HG03565 (cell line): Measurements from ENCODE around the gene MYL7.

Source experiments
- ATAC-seq: cut with Tn5 transposase; IDR thresholded peaks from one replicate; pipeline ENCODE4 v1.9.1; 2021; ENCODE audit warnings: mild to moderate bottlenecking, moderate library complexity; ENCODE audit not compliant: unreplicated experiment

The MYL7 gene

DNA sequence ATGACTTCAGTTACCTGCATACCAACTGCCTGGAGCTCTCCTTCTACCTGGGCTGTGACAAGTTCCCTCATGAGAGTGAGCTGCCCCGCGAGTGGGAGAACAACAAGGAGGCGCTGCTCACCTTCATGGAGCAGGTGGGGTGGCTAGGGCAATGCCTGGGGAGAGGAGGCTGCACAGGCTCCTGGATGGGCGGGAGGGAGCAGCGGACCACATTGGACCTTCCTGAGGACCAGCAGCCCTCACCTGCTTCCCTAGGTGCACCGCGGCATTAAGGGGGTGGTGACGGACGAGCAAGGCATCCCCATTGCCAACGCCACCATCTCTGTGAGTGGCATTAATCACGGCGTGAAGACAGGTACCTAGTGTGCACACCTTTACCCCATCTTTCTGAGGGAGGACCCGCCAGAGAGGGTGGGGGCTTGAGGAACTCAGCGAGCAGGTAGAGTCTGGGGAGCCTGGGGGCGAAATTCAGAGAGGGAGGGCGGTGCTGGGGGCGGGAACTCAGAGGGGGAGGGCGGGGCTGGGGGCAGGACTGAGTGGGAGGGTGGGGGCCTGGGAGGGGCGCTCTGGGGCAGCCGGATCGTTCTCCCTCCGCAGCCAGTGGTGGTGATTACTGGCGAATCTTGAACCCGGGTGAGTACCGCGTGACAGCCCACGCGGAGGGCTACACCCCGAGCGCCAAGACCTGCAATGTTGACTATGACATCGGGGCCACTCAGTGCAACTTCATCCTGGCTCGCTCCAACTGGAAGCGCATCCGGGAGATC lies 28.0 kb downstream of the MYL7 start:
- no peak for ATAC-seq

DNA sequence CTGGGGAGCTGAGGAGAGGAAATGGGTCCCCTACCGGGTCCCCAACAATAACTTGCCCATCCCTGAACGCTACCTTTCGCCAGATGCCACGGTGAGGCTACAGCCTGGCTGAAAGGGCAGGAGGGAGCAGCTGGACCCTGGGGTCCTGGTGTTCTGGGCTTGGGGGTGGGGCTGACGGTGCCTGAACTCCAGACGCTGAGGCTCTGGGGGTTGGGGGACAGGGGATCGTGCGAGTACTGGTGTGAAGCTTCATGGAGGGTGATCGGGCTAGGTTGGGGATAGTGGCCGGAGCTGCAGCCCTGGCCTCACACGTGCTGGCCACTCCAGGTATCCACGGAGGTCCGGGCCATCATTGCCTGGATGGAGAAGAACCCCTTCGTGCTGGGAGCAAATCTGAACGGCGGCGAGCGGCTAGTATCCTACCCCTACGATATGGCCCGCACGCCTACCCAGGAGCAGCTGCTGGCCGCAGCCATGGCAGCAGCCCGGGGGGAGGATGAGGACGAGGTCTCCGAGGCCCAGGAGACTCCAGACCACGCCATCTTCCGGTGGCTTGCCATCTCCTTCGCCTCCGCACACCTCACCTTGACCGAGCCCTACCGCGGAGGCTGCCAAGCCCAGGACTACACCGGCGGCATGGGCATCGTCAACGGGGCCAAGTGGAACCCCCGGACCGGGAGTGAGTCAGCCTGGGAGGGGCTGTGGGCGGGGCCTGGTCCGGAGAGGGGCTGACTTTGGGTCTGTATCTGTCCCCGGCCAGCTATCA lies 28.7 kb downstream of the MYL7 start:
- no peak for ATAC-seq

DNA sequence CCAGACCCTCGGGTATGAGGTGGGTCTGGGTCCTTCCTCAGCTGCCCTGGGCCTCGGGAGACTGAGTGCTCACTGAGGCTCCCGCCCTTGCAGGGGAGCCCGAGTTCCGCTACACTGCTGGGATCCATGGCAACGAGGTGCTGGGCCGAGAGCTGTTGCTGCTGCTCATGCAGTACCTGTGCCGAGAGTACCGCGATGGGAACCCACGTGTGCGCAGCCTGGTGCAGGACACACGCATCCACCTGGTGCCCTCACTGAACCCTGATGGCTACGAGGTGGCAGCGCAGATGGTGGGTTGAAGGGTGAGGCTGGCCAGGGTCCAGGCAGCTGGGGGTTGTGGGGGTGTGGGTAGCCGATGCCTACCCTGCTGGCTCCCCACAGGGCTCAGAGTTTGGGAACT lies 29.4 kb downstream of the MYL7 start:
- no peak for ATAC-seq

DNA sequence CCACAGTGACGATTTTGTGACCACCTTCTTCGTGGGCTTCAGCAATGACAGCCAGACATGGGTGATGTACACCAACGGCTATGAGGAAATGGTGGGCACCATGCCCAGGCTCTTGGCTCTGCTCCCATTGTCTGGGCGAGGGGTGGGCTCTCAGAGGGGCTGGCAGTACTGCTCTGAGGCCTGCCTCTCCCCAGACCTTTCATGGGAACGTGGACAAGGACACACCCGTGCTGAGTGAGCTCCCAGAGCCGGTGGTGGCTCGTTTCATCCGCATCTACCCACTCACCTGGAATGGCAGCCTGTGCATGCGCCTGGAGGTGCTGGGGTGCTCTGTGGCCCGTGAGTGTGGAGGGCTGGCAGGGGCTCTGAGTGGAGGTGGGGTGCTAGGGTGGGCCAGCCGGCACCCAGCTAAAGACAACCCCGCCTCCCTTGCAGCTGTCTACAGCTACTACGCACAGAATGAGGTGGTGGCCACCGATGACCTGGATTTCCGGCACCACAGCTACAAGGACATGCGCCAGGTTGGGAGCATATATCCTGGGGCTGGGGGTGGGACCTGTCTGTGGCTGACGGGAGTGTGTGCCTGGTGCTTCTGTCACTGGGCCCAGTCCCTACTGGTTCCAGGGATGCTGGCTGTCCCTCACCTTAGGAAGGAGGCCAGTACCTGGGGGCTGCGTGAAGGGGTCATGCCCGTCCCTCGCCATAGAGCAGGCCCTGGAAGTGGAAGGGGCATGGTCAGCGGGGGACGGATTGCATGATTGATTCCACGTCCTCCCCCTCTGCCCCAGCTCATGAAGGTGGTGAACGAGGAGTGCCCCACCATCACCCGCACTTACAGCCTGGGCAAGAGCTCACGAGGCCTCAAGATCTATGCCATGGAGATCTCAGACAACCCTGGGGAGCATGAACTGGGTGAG lies 30.2 kb downstream of the MYL7 start:
- ATAC-seq: no peak

DNA sequence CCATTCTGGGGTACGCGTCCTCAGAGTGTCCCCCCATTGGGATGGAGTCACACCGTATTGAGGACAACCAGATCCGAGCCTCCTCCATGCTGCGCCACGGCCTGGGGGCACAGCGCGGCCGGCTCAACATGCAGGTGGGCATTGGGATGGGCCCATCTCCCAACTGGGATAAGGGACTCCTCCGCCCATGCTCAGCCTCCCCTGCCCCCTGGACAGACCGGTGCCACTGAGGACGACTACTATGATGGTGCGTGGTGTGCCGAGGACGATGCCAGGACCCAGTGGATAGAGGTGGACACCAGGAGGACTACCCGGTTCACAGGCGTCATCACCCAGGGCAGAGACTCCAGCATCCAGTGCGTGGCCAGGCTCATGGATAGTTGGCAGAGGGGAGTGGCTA lies 31.1 kb downstream of the MYL7 start:
- ATAC-seq: no peak

DNA sequence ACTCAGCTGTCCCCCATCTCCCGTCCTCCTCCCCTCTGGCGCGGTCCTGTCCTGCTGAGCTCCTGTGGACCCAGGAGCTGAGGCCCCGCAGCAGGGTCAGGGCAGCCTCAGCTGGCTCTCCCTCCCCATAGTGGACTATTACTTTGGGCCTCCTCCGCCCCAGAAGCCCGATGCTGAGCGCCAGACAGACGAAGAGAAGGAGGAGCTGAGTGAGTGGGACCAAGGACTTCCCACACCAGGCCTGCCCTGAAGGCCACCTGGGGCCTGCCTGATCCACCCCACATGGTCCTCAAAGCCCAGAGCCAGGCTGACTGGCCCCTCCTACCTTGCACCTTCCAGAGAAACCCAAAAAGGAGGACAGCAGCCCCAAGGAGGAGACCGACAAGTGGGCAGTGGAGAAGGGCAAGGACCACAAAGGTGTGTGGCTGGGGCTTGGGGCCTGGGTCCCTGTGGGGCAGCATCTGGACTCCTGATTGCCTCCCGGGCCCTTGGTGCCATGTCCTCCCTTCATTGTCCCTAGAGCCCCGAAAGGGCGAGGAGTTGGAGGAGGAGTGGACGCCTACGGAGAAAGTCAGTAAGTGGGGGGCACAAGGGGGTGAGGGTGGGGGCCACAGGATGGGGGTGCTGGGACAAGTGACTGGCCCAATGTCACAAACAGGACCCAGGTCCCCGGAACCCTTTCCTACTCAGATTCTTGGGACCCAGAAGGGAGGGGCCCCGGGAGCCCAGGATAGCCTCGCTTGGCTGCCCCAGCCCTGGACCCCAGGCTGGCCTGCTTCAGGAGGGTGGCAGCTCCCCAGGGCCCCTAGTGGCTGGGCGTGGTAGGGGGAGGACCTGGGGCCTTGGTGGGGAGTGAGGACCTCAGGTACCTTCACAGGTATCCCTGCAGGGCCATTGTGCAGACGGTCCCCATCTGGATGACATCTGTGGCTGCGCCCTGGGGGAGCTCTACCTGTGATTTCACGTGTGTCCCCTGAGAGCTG lies 32.1 kb downstream of the MYL7 start:
- ATAC-seq: no peak

DNA sequence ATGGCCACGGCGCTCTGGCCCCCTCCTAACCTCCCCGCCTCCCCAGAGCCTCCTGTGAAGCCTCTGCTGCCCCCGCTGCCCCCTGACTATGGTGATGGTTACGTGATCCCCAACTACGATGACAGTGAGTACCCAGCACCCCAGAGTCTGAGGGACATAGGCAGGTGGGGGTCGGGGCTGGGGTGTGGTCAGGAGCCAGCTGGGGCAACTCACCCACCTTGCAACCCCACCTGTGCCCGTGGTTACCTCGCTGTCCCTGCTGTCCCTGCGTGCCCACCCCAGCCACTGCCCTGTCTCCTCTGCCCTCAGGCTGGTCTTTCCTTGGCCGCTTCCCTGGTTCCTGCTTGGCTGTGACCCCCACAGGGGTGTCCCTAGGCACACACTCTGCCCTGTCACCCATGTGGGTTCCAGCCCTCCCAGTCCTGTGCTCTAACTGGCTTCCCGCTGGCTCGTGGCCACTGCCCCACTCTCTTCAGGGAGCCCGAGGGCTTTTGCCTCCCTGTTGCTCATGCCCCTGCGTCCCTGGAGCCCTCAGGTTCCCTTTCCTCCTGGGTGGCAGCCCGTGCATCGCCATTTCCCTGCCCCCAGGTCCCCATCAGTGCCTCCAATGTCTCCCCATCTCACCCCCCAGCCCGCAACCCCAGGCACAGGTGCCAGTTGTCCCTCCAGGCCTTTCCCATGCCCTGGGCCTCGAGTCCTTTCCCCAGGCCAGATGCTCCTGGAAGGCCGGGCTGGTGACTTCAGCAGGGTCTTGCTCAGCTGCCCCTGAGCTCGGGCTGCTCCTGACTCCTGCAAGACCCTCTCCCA lies 33.0 kb downstream of the MYL7 start:
- no peak for ATAC-seq

DNA sequence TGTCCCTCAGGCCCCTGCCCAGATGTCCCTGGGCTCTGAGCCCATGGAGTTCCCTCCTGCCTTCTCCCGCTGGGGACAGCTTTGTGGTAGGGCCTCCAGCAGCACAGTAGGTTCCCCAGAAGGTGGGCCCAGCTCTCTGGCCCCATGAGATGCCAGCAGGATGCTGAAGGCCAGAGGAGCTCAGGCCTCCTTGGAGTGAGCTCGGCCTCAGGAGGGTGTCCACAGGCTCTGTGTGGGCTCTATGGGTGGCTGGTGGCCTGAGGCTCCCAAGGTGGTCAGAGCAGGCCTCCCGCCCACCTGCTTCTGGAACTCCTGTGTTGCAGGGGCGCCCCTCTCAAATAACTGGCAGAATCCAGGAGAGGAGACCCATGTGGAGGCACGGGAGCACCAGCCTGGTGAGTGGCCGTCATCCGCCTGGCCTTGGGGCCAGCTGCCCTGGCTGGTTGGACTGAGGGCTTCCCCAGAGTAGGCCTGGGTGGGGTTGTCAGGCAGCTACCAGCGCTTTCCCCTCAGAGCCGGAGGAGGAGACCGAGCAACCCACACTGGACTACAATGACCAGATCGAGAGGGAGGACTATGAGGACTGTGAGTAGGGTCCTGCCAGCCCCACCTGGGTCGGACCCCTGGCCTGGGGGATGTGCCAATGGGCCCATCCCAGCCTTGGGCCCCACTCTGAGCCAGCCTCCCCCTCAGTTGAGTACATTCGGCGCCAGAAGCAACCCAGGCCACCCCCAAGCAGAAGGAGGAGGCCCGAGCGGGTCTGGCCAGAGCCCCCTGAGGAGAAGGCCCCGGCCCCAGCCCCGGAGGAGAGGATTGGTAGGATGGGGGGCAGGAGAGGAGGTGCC lies 33.8 kb downstream of the MYL7 start:
- ATAC-seq: no peak

DNA sequence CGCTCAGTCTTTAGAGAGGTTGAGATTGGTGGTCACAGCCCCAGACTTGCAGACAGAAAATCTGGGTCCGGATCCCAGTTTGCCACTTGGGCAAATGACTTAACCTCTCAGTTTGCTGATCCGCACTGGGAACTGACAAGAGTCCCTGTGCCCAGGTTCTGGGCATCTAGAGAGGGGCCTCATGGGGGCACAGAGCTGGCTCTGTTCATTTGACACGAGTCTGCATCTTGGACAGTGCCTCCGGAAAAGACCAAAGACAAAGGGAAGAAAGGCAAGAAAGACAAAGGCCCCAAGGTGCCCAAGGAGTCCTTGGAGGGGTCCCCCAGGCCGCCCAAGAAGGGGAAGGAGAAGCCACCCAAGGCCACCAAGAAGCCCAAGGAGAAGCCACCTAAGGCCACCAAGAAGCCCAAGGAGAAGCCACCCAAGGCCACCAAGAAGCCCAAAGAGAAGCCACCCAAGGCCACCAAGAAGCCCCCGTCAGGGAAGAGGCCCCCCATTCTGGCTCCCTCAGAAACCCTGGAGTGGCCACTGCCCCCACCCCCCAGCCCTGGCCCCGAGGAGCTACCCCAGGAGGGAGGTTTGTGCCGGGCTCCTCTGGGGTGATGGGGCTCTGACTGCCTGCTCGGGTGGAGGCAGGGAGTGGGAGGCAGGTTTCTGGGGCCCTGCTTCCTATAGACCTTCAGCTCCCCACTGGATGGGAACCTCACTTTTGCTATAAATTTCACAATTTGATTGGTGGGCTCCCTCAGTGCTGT lies 34.6 kb downstream of the MYL7 start:
- no peak for ATAC-seq

DNA sequence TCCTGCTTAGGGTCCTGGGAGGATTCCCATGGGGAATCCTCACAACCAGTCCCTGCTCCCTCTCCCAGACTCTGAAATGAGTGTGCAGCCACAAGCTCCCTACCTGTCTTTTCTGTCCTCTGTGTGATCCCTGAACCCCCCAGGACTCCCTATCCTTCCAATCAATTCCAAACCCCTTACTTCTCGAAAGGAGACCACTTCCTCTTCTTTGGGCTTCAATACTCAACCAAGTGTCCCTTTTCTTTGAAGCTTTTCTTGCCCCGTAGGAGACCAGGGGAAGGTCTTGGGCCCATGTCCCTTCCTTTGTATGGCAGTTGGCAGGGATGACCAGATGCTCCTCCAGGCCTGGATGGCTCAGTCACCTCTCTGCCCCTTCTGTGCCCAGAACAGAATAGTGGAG lies 35.3 kb downstream of the MYL7 start:
- no peak for ATAC-seq

DNA sequence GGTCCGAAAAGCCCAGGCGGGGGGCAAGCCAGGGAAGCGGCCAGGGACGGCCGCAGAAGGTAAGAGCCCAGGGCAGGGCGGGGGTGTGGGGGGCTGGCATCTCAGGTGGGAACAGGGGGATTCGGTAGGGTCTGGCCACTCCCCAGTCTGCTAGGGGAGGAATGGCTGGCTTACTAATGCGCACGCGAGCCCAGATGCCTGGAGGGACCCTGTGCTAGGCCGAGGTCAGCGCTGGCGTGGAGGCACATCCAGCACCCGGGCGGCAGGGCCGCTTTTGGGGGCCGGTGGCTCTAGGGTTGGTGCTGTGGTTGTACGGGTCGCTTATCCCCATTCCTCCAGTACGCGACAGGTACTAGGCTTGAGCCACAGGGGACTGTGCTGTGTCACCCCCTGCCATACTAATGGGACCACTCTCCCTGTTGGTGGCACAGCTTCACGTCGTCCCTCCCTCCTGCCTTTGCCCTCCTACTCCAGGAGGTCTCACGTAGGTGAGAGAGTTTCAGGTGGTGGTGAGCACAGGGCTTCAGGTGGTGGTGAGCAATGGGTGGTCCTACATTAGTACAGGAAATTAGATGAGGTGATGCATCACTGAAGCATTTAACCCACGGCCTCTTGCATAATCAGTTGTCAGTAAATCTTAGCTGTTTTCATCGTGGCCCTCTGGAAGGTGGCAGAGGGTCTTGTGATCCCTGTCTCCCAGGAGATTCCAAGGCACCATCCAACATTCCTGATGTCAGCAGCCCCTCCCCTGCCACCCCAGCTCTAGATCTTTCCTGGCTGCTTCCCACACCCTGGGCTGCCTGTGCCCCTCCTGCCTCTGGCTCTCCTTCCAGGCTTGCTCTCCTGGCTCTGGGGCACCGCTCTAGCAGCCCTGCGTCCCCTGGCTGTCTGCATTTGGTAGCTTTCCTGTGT lies 36.0 kb downstream of the MYL7 start:
- no peak for ATAC-seq

DNA sequence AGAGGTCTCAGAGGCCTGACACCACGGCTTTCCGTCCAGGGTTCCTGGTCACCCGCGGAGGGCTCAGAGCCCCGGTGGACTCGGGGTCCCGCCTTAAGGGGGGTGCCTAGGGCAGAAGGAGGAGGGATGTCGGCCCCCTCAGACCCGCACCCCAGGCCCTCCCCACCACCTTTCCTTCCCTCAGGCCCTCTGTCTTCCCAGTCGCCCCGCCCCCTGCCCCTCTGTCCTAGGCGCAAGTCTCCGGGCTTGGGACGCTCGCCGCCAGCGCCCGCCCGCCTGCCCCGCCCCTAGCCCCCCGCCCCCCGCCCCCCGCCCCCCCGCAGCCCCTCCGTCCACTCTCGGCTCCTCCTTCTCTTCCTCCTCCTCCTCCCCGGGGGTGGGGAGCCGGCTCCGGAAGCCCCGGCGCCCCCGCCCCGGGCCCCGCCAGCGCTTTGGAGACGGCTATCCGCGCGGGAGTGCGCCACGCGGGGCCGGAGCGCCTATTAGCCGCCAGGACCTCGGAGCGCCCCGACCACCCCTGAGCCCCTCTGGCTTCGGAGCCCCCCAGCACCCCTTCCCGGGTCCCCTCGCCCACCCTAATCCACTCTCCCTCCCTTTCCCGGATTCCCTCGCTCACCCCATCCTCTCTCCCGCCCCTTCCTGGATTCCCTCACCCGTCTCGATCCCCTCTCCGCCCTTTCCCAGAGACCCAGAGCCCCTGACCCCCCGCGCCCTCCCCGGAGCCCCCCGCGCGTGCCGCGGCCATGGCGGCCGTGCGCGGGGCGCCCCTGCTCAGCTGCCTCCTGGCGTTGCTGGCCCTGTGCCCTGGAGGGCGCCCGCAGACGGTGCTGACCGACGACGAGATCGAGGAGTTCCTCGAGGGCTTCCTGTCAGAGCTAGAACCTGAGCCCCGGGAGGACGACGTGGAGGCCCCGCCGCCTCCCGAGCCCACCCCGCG lies 36.9 kb downstream of the MYL7 start, which contains the start of gene AEBP1:
Gene AEBP1 (plus strand): TSS at position 423 of the 937 bp plus-strand sequence. CDS start 321 bp downstream, at position 744.
- ATAC-seq: no peak

DNA sequence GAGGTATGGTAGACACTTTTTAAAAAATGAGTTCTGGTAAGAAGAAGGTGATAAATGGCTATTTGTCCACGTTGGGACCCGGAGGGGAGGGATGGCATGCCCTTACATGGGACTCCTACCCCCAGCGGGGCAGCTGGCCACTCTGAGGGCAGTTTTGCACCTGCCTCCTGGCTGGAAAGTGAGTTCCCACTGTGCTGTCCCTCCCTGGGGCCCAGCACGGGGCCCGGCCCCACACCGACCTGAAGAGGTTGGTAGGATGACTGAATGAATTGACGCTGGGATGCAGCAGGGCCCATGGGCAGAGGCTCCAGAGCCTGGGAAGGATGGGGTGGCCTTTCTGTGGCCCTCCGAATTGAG lies 37.6 kb downstream of the MYL7 start:
- no peak for ATAC-seq

DNA sequence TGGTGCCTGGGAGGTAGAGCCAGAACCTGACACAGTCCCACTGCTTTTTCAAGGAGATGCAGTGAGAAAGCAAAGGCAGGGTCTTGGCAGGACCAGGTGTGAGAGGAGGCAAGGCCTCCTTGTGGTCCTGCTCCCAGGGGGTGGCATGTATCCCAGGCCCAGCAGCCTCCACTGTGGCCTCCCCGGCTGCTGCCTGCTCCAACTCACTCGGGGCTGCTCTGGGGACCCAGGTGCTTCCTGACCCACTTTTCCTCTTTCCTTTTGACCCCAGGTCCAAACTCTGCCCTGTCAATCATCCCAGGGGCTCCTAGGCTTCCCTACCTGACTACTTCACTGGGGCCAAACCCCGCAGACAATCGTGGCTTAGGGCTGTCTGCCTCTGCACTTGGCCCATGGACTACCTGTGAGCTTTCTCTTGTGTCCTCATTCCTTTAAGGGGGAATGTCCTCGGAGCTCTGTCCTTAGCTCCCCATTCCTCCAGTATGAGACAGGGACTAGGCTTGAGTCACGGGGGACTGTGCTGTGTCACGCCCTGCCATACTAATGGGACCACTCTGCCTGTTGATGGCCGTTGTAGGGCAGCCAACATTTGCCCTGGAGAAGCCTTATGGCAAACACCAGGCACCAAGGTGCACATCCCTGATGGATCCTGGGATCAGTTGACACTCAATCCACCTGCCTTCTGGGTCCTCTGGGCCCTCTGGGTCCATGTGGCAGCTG lies 38.1 kb downstream of the MYL7 start:
- no peak for ATAC-seq
